Measurements from ENCODE around the gene CST3.
"Not testable (repeated sequence)": the region's sequence is repeated elsewhere in the genome, so short reads cannot be mapped to it uniquely, and the experiment has no call there.

Gene CST3

GRCh38 chr20:23628402-23629016, 9.2 kb downstream of the CST3 start:
- DNase-seq (ENCODE audit: low spot score) = no peak

- no peak for DNase-seq (ENCODE audit: low spot score)
Measured at GRCh38 chr20:23627501-23627900, 10.3 kb downstream of the CST3 start.

- DNase-seq (ENCODE audit: low spot score) = no peak
Measured at GRCh38 chr20:23626040-23626620, 11.6 kb downstream of the CST3 start.

GRCh38 chr20:23625236-23625964, 12.4 kb downstream of the CST3 start:
- no peak for DNase-seq (ENCODE audit: low spot score)

- no peak for DNase-seq (ENCODE audit: low spot score)
Measured at GRCh38 chr20:23624324-23624691, 13.4 kb downstream of the CST3 start.

- no peak for DNase-seq (ENCODE audit: low spot score)
Measured at GRCh38 chr20:23623666-23624323, 14.0 kb downstream of the CST3 start.

- DNase-seq (ENCODE audit: low spot score) = no peak
Measured at GRCh38 chr20:23622839-23623343, 14.9 kb downstream of the CST3 start.

- not testable (repeated sequence) for DNase-seq (ENCODE audit: low spot score)
Measured at GRCh38 chr20:23622401-23622800, 15.4 kb downstream of the CST3 start.

- DNase-seq (ENCODE audit: low spot score) = not testable (repeated sequence)
Measured at GRCh38 chr20:23620670-23621386, 16.9 kb downstream of the CST3 start.

- DNase-seq (ENCODE audit: low spot score) = no peak
Measured at GRCh38 chr20:23614163-23614562, 23.6 kb downstream of the CST3 start.

GRCh38 chr20:23613676-23614075, 24.1 kb downstream of the CST3 start:
- DNase-seq (ENCODE audit: low spot score) = peak; percentile 18

- peak; percentile 61 for DNase-seq (ENCODE audit: low spot score)
Measured at GRCh38 chr20:23612396-23612795, 25.4 kb downstream of the CST3 start.

GRCh38 chr20:23609486-23610109, 28.2 kb downstream of the CST3 start:
- DNase-seq (ENCODE audit: low spot score) = no peak

- no peak for DNase-seq (ENCODE audit: low spot score)
Measured at GRCh38 chr20:23608251-23608846, 29.4 kb downstream of the CST3 start.

GRCh38 chr20:23607497-23608245, 30.1 kb downstream of the CST3 start:
- DNase-seq (ENCODE audit: low spot score) = no peak

- DNase-seq (ENCODE audit: low spot score) = peak; percentile 86
Measured at GRCh38 chr20:23606652-23607049, 31.1 kb downstream of the CST3 start.

GRCh38 chr20:23605867-23606651, 31.7 kb downstream of the CST3 start, which contains the start of gene CST9:
TSS of gene CST9 (minus strand) at chr20:23605917. CDS start at chr20:23605864, 53 bp downstream.
- DNase-seq (ENCODE audit: low spot score) = no peak

- DNase-seq (ENCODE audit: low spot score) = no peak
Measured at GRCh38 chr20:23604306-23604705, 33.4 kb downstream of the CST3 start.

- DNase-seq (ENCODE audit: low spot score) = no peak
Measured at GRCh38 chr20:23603321-23603720, 34.4 kb downstream of the CST3 start.

All from Ammon's horn (tissue), 1 donor.